ENCODE measurements around the gene STOML1.

Gene STOML1

DNA sequence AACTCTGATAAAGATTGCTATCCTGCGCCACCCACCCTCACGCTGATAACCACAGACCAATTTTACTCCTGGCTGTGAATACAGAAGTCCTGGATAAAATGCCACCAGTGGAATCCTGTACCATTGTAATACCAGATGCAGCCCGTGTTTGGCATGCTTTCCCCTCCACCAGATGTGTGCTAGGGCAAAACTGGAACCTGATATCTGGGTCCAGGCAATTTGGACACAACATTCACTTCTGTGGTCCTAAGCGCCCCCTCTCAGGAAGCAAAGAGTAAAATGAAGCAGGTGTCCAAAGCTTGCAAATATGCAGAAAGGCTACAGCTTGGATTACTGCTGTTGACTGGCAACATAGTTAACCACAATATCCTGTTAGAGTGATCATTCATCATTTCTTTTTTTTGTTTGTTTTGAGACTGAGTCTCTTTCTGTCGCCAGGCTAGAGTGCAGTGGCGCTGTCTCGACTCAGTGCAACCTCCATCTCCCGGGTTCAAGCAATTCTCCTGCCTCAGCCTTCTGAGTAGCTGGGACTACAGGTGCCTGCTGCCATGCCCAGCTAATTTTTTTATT lies 33.0 kb downstream of the STOML1 start:
- no peak for DNase-seq

DNA sequence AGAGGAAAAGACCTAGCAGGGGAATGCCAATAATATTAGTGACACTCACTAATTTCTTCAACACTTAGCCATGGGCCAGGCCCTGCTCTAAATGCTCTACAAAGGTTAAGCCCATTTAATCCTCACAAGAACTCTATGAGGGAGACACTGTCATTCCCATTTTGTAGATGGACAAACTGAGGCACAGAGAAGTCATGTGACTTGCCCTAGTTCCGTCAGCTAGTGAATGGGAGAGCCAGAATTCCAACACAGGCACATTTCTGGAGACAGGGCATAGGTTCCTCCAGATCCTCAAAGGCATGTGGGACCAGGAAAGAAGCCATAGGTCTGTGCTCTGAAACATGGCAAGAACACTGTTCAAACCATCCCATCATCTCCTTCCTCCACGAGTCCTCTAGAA lies 34.3 kb downstream of the STOML1 start:
- DNase-seq: no peak

DNA sequence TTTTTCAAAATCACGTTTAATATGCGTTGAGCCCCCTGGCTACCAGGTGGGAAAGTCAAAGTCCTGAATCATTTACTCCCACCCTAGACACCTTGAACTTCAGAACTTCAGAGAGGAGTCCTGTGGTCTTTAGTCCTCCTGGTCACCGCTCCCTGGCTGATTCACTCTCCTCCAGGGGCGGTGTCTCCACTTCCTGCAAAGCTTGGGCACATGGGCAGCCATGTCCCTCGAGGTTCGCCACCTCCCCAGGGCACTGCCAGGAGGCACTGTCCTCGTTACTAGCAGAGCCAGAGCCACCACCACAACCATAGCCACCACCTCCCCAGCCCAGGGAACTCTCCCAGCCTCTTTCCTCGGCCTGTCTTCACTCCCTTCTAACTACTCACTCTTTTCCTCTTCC lies 34.8 kb downstream of the STOML1 start:
- no peak for DNase-seq

DNA sequence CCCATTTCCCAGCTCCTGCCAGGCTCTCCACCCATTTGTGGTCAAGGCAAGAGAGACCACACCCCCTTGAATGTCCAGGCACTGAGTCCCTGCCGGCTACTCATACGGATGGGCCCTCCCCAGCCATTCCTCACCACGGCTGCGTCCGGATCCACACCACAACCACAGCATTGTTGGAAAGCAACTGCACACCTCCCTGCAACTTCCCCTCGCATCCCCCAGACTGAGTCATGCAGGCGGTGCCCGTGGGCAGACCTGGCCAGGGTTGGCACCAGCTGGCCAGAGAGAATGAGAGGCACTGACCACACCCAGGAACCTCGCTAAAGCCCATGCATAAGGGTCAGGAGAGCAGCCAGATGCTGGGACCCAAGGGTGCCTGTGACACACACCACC lies 35.4 kb downstream of the STOML1 start:
- DNase-seq: peak; percentile 26

DNA sequence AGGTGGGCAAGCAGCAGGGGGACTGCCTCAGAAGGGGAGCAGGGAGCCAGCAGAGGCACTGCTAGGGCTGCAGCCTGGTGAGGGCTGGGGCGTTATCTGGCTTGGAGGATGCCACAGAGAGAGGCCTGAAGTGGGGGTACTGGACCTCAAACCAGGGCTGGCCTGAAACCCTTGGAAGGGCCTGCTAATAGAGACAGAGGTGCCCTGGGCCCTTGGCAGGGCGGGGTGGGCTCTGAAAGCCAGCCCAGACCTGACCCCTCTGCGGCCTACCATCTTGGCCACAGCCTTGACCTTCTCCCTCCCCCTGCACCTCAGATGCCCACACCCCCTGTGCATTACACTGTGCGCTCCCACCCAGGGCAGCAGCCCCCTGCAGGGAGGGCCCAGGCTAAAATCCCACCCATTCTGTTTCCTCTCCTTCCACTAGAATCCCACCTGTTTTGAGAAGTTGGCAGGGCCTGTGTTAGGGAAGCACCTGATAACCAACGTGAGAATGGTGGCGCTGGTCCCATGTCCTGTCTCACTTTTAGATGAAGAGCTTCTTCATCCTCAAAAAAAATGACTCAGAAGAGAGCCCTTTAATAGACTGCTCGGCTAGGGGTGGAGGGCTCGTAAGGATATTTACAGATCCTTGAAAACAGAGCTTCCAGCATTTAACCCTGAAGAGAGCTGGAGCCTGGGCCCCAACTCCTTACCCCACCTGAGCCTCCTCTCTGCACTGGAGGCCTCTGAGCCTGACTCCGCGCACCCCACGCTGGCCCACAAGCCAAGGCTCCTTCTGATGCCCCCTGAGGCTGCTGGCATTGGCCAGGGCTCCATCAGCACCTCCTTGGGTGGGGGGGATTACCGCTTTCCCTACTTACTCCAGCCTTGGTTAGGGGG lies 36.0 kb downstream of the STOML1 start:
- no peak for DNase-seq

DNA sequence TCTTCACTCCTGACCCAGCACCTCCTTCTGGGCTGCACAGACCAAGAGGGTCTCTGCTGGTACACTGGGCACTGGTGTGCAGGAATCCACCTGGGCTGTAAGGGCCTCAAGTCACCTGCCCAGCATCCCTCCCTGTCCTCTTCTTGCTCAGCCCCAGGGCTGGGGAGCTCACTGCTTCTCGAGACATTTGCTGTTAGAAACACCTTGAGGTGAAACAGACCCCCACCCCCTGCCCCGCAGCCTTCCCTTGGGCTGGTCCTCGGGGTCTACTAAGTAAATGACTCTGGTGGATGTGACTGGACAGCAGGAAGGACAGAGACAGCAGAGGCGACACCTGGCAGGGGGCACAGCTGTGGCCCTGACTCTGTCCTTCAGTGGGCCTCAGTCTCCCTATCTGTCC lies 36.8 kb downstream of the STOML1 start:
- DNase-seq: no peak

DNA sequence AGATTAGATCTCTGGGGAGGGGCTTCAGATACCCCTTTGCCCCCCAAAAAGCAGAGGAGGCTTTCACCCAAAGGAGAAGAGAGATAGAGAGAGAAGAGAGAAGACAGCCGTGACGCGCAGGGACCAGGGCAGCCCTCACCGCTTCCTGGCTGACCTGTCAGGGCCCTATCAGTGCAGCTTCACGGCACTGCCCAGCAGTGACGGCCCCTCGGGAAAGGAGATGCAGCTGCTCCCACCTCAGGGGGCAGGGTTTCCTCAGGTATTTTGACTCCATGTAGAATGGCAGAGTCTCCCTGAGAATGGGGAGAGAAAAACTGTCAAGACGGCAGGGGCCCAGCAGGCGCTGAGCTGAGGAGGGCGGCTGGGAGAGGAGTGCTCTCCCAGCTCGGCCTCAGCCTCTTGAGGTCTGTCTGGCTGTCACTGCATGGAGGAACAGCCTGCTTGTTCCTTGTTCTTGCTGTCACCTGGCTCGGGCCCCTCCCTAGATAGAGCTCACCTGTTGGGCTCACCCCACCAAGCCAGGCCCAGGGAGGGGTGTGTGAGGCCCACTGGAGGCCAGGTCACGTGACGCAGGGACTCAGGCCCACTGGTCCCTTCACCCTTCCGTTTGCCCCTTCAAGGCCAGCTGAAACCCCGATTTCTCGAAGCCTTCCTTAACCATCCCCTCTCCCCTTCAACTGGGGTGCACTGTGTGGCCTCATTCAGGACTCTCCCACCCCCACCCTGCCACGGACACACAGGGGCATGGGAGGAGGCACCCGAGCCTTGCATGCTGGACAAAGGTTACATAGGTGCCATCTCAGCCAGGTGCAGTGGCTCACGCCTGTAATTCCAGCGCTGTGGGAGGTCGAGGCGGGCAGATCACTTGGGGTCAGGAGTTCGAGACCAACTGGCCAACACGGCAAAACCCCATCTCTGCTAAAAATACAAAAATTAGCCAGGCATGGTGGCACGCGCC lies 37.6 kb downstream of the STOML1 start:
- no peak for DNase-seq

DNA sequence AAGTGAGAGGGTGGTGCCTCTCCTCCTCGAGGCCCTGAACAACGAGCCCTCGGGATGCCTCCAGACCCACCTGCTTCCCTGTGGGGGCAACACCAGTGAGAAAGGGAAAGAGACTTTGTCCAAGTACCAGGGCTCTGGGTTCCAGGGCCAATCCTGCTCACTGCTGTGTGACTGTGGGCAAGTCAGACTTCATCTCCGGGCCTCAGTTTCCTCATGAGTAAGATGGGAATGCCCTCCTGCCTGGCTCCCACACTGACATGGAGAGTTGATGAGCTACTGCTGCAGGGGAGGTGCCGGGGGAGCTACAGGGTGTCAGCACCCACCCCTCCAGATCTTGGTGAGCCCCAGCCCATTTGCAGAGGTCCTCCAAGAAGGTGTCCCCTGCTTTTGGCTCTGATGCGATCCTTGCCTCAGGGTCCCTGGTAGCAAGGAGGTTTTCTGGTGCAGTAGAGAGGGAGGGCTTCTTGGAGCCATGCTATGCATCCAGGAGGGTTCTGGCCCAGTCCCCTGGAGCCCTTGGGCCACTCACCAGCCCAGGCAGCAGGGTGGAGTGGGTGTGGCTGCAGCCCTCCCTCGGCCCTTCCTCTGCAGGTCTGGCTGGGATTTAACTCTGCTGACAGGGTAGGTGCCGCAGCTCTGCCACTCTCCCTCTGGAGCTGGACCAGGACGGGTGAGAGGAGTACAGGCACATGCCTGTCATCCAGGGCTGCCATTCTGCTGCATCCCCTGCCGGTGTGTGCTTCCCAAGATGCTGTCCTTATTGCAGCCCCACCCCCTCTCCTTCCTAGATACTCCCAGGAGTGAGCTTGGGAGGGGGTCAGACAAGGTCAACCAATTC lies 39.0 kb downstream of the STOML1 start:
- no peak for DNase-seq

DNA sequence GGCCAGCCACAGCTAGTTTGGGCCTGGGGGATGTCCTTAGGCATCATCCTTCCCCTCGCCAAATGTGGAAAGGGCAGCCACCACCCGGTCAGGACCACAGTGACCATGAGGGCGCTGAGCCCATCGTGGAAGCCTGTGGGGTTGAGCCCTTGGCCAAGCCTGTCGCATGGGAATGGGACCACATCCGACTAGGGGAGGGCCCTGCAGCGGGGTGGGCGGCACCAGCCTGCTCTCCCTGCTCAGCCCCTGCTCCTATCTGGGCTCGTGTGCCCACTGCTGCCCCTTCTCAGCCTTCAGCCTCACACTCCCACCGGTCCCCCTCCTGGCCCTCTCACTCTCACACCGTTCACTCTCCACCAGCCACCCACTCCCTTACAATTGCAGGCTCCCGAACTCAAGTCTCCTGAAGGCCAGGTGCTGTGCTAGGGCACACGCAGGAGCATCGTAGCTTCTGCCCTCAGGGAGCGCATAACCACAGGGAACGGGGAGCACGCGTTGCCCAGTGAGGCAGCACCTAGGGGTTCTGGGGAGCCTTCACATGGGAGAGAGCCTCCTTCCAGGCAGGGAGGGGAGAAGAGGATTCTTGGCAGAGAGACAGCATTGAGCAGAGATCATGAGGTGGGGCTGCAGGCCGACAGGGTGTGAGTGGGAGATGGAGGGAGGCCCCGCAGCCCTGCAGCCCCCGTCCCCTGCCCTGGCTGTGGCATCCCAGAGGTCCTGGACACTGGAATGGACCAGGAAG lies 39.8 kb downstream of the STOML1 start:
- no peak for DNase-seq

DNA sequence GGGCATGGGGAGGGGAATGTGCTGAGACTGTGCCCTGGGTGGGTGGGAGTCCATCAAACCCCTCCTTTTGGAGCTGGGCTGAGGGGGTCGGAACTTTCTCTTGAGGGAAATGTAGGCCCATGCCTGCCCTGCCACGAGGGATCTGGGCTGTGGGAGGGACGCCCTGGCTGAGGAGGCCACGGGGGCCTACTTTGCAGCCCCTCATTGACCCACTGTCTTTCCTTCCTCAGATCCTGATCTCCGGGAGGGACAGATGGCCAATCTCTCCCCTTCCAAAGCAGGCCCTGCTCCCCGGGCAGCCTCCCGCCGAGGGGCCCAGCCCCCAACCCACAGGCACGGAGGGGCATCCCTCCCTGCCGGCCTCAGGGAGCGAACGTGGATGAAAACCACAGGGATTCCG lies 40.5 kb downstream of the STOML1 start:
- DNase-seq: no peak

DNA sequence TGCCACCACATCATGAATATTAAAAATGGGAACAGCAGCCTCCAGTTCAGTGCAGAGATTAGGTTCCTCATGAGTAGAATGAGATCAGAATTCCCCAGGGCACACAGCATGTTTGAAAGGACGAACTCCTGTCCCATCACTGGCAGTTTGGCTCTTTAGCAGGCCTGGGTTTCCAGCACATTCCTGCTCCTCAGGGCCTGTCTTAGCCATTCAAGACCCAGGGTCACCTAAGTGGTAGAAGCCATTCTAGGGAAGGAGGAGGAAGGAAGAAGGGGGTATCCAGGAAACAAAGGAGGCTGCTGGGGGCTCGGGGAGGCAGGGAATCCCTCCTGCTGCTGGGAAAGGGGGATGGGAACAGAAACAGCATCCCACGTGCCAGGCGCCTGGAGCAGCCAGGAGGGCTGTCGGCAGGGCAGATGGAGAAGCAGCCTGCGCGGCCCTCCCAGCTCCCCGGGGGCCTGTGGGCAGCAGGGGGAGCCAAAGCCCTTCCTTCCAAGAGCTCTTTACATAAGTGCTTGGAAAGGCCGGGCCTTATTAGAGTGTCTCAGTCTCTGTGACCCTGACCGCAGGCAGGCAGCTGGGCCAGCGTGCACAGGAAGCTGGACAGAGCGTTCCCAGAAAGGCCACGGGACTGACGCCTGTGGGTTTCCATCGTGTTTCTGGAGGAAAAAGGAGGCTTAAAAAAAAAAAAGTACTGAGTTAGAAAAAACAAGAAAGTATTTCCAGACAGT lies 41.1 kb downstream of the STOML1 start:
- DNase-seq: peak; percentile 73

DNA sequence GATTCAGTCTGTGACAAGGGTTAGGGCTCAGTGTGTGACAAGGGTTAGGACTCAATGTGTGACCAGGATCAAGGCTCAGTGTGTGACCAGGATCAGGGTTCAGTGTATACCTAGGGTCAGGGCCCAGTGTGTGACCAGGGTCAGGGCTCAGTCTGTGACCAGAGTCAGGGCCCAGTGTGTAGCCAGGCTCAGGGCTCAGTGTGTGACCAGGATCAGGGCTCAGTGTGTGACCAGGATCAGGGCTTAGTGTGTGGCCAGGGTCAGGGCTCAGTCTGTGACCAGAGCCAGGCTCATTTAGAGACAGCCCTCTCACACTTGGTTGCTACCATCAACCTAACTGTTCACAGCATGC lies 41.6 kb downstream of the STOML1 start:
- DNase-seq: no peak

DNA sequence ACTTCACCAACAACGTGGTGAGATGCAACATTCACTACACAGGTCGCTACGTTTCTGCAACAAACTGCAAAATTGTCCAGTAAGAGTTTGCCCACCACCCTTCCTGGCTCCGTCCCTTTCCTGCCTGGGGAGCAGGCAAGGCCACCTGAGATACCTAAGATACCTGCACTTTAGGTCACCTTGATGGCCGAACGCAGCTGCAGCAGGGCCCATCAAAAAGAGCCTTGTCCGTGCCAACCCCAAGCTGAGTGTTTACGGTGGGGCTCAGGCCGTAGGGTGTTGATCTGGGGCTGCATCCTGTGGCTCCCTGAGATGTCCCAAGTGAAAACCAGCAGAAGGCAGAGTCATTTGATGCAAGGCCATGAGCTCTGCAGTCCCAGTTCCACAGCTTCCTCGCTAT lies 42.6 kb downstream of the STOML1 start:
- no peak for DNase-seq

DNA sequence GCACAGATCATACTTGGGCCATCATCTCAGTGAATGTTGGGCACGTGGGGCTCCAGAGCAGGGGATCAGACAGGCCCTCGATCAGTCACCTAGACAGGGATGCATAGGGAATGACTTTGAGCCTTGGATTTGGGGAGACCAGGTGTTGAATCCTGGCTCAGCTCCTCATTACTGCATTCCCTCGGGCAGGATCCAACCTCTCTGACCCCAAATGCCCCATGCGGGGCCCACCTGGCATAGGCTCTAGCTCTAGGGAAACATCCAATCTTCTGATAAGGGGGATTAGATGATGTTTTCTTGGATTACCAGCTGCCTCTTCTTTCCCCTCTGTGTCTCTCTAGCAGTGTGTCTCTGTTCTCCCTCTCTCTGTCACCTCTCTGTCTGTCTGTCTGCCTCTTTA lies 43.1 kb downstream of the STOML1 start:
- DNase-seq: no peak

DNA sequence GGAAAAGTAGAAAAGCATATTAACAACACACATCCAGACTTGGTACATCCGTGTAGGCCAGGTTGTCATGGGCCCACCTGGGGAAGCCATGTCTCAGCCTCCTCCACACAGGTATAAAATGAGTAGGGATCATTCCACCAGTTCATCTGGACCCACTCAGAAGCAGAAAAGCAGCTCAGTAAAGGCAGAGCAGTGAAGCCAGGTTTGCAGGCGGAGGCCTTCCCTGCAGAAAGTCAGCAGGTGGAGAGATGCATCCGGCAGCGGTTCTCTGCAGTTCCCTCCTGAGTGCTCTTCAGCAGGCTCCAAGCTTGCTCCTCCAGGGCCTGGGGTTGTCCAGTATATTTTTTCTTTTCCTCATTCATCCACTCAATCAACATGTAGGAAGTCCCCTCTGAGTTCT lies 43.7 kb downstream of the STOML1 start:
- no peak for DNase-seq

DNA sequence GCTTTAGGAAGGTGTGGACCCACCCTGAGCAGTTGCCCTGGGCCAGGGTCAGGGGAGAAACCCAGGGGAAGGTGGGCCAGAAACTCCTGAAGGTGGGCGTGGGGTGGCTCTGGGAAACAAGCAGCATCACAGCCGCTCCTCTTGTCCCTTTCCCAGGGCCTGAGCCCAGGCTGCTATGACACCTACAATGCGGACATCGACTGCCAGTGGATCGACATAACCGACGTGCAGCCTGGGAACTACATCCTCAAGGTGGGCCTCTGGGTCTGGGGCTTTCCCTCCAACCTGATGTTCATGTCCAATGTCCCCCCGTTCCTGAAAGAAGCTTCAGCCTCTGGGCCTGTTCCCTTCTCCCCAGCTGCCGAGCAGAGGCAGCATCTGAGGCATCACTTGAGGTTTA lies 44.4 kb downstream of the STOML1 start:
- no peak for DNase-seq

DNA sequence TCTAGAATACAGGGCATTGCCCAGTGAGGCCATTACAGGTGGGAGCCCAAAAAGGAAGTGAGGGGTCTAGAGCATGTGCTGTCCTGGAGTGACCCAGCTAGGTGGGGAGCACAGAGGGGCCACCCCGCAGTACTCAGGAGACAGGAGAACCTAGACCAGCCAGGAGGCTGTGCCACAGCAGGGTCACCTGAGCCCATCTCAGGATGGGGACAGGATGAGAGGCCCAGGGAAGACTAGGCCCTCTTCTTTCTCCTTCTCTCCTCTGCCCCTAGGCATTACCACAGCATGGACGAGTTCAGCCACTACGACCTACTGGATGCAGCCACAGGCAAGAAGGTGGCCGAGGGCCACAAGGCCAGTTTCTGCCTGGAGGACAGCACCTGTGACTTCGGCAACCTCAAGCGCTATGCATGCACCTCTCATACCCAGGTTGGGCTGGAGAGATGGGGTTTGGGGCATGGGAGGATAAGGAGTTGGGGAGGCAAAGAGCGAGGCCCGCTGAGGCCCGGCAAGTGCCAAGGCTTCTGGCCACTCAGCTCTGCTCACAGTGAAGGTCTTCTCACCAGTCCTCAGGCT lies 45.2 kb downstream of the STOML1 start:
- no peak for DNase-seq

DNA sequence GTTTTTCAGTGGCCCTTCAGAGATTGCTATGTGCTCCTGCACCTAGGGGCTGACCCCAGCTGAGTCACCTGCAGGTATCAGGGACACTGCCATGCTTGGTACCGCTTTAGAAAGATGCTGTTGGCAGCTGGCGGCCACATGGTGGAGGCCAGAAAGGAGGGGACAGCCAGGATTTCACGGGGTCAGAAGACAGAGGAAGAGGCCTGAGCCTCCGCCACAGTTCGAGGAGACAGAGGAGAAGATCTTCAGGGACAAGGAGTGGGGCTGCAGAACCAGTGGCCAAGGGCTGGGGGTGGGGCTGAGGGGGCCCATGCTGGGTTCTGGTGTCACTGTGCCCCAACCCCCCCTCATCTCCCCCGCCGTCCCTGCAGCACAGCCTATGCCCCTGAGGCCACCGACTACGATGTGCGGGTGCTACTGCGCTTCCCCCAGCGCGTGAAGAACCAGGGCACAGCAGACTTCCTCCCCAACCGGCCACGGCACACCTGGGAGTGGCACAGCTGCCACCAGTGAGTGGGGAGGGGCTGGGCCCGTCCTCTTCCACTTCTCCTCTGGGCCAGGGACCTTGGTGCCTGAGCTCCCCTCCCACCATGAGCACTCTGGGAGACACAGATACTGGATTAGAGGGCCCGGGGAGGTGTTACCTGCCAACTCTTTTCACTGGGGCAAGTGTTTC lies 45.9 kb downstream of the STOML1 start:
- no peak for DNase-seq

DNA sequence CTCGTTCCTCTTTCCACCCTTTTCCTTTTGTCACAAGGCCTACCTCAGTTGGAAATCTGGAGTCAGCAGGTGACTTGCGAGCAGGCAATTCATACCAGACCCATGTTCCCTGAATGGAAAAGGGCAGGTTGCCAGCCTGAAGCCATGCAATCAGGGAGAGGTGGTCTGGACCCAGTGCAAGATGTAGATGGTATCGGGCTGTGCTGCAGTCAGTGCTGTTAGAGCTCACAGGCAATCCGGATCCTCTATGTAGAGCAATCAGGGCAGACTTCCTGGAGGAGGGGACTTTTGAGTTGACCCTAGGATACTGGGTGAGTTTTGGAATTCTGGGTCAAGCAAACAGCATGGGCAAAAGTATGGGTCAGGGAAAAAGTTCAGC lies 47.0 kb downstream of the STOML1 start:
- no peak for DNase-seq
